Measurements from ENCODE around the gene LZTS2. TPM values are rescaled to one million over a fixed set of nuclear protein-coding genes. Genes with fewer than 3 reads are reported as not detected.

The LZTS2 gene
- polyA plus RNA-seq, 1 of the 3 experiments (the other 2 are of a cell fraction): 50.6 TPM

GRCh38 chr10:101005361-101005760 lies 5.8 kb downstream of the LZTS2 start:
- 98% methylated on average over 22 of the region's 23 CpGs for WGBS (ENCODE audit: low lambda C conversion rate)
- Histone ChIP-seq H3K9me2 (no peaks in the 10 kb centered on the region), H3K27me3 (ENCODE audit: insufficient read depth) (no peaks in the 10 kb centered on the region), H3K4me2 (no peak overlapping the region), H3K4me1 (ENCODE audit: control insufficient read depth in 1 of 2, insufficient read depth in 2 of 2, low read depth in 1 of 2, low read length in 1 of 2) (peaks cover 16 to 39% of the 10 kb centered on the region in 2 experiments; a peak in 3 of 4 replicates), H3K27ac (ENCODE audit: low read depth in 2 of 2, low read length in 1 of 2) (no peak overlapping the region), H3K9me3 (no peaks in the 10 kb centered on the region), H2AFZ (ENCODE audit: low read depth) (no peak overlapping the region), H3K4me3 (ENCODE audit: low read depth in 2 of 2, low read length in 1 of 2) (no peak overlapping the region), H3K36me3 (replicated peaks in 1 of 2; ENCODE audit: control insufficient read depth in 1 of 2, insufficient read depth in 2 of 2, low read length in 1 of 2) (peaks cover 38 to 48% of the 10 kb centered on the region in 2 experiments), H3F3A (replicated peaks; ENCODE audit: insufficient read depth) (peaks cover 18% of the 10 kb centered on the region), H3K79me2 (ENCODE audit: insufficient read depth) (peaks cover 43% of the 10 kb centered on the region), H3K9ac (no peak overlapping the region), H4K20me1 (ENCODE audit: insufficient read depth) (peaks cover 37% of the 10 kb centered on the region)
- CTCF ChIA-PET: interaction anchor here (3.1 to 24.5 kb wide), 2 partner anchors 11 kb away, joined by 15 to 443 read pairs; no protein-coding TSS in a partner anchor
- no peak for TF ChIP-seq USF1 (IDR thresholded peaks at IDR 0.05; ENCODE audit: borderline replicate concordance, low read depth)
- no peak for TF ChIP-seq EP300 (IDR thresholded peaks at IDR 0.05; ENCODE audit: borderline replicate concordance in 1 of 2, low read depth in 1 of 2, low read length in 1 of 2)
- no peak for TF ChIP-seq RCOR1 (IDR thresholded peaks at IDR 0.05; ENCODE audit: low read length)
- TF ChIP-seq MAX (IDR thresholded peaks at IDR 0.05; ENCODE audit: low read depth): no peak
- no peak for TF ChIP-seq NFIC (IDR thresholded peaks at IDR 0.05; ENCODE audit: borderline replicate concordance)
- POLR2A ChIA-PET: no interaction called here
- DNase-seq: no peak

GRCh38 chr10:101005869-101006567 lies 6.4 kb downstream of the LZTS2 start:
- peaks cover 13 to 33% of the 10 kb centered on the region in 2 experiments; a peak in 3 of 4 replicates for H3K4me1 ChIP-seq (ENCODE audit: control insufficient read depth in 1 of 2, insufficient read depth in 2 of 2, low read depth in 1 of 2, low read length in 1 of 2)
- no peaks in the 10 kb centered on the region for H3K9me3 ChIP-seq
- no peak overlapping the region for H3K9ac ChIP-seq
- ChIA-PET CTCF (interaction anchor here (0.9 to 24.5 kb wide), 4 partner anchors 6 to 24 kb away, joined by 3 to 443 read pairs (median 74); partner anchors contain the start of gene LZTS2), POLR2A (interaction anchor here (1.0 kb wide), 1 partner anchor 18 kb away, joined by 3 read pairs; no protein-coding TSS in a partner anchor)
- TF ChIP-seq FOSL2 (IDR thresholded peaks at IDR 0.05; ENCODE audit: borderline replicate concordance, low read depth) (no peak), USF2 (IDR thresholded peaks at IDR 0.05; ENCODE audit: borderline replicate concordance, low read depth, low read length) (no peak), TCF12 (IDR thresholded peaks at IDR 0.05) (no peak), FOXM1 (IDR thresholded peaks at IDR 0.05; ENCODE audit: low read depth) (no peak), EZH2phosphoT487 (IDR thresholded peaks at IDR 0.05; ENCODE audit: borderline replicate concordance, low read depth) (no peak), POLR2AphosphoS5 (IDR thresholded peaks at IDR 0.05; ENCODE audit: low read depth, low read length) (no peak), PBX3 (IDR thresholded peaks at IDR 0.05) (no peak), CHD2 (IDR thresholded peaks at IDR 0.05; ENCODE audit: low read length, partially characterized antibody) (no peak), ELF1 (IDR thresholded peaks at IDR 0.05) (no peak), SIN3A (IDR thresholded peaks at IDR 0.05; ENCODE audit: borderline replicate concordance, low read depth, low read length) (no peak), TEAD4 (IDR thresholded peaks at IDR 0.05; ENCODE audit: borderline replicate concordance, insufficient read depth) (no peak)
- no peak overlapping the region for H3K4me2 ChIP-seq
- H2AFZ ChIP-seq (ENCODE audit: low read depth): no peak overlapping the region
- peaks cover 37% of the 10 kb centered on the region for H4K20me1 ChIP-seq (ENCODE audit: insufficient read depth)
- H3K4me3 ChIP-seq (ENCODE audit: low read depth in 2 of 2, low read length in 1 of 2): no peak overlapping the region
- no peak overlapping the region; a peak in 1 of 4 replicates for H3K27ac ChIP-seq (ENCODE audit: low read depth in 2 of 2, low read length in 1 of 2)
- peaks cover 36% of the 10 kb centered on the region for H3K79me2 ChIP-seq (ENCODE audit: insufficient read depth)
- 87% methylated on average over 4 of the region's 4 CpGs for WGBS (ENCODE audit: low lambda C conversion rate)
- H3K9me2 ChIP-seq: no peaks in the 10 kb centered on the region
- no peak for DNase-seq
- peaks cover 38 to 48% of the 10 kb centered on the region in 2 experiments for H3K36me3 ChIP-seq (replicated peaks in 1 of 2; ENCODE audit: control insufficient read depth in 1 of 2, insufficient read depth in 2 of 2, low read length in 1 of 2)
- H3K27me3 ChIP-seq (ENCODE audit: insufficient read depth): no peaks in the 10 kb centered on the region
- peaks cover 17% of the 10 kb centered on the region for H3F3A ChIP-seq (replicated peaks; ENCODE audit: insufficient read depth)

Data from SK-N-SH (cell line).